Muscle of back (tissue), 11 donors: ENCODE measurements around the gene COG1. TPM values are rescaled to one million over a fixed set of nuclear protein-coding genes. Genes with fewer than 3 reads are reported as not detected.

Experiments used
- DNase-seq, 3 donors: peaks; one replicate each; pipeline versions ENCODE4 v3.0.0 to v3.0.0-alpha.2; 2013
- polyA plus RNA-seq, 10 donors: library from polyadenylated mRNA; unstranded; fragments of 120-200 nt; gene quantifications; one replicate each; pipeline ENCODE4 v1.2.1, GENCODE V29; 2013; ENCODE audit not compliant: insufficient read length in 10 of 10

The COG1 gene
- polyA plus RNA-seq, 10 donors, result 24.0 to 37.4 (median 31.1) TPM

GRCh38 chr17:73198201-73198929 is 5.5 kb downstream of the COG1 start:
- no peak for DNase-seq

- no peak for DNase-seq
Observed at GRCh38 chr17:73198930-73199260, 6.0 kb downstream of the COG1 start.

DNA sequence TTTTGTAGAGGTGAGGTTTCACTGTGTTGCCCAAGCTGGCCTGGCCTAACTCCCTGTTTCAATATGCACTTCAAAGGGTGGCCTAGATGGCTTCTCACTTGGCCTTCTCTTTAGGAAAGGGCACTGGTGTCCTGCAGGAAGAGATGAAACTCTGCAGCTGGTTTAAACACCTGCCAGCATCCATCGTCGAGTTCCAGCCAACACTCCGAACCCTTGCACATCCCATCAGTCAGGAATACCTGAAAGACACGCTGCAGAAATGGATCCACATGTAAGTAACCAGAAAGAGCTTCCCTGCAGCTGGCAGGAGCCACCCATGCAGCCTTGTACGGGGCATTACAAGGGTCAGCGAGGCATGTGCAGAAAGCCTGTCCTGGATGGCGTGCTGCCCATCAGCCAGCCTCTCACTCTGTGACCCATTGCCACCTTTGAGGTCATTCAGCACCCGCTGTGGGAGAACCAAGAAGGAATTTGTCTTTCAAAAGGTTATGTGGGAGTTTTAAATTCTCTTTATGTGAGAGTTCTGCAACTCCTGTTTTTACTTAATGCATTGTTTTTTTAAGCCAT is 7.0 kb downstream of the COG1 start:
- no peak for DNase-seq

DNA sequence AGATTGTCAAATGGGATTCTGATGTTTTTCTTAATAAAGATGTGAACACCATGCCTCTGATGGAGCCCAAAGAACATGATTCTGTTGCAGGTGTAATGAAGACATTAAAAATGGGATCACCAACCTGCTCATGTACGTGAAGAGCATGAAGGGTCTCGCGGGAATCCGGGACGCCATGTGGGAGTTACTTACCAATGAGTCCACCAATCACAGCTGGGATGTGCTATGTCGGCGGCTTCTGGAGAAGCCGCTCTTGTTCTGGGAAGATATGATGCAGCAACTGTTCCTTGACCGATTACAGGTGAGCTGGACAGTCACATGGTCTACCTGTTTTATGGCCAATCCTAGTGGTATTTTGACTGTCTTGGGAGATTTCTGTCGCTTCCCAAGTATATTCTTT is 7.6 kb downstream of the COG1 start:
- no peak for DNase-seq

DNA sequence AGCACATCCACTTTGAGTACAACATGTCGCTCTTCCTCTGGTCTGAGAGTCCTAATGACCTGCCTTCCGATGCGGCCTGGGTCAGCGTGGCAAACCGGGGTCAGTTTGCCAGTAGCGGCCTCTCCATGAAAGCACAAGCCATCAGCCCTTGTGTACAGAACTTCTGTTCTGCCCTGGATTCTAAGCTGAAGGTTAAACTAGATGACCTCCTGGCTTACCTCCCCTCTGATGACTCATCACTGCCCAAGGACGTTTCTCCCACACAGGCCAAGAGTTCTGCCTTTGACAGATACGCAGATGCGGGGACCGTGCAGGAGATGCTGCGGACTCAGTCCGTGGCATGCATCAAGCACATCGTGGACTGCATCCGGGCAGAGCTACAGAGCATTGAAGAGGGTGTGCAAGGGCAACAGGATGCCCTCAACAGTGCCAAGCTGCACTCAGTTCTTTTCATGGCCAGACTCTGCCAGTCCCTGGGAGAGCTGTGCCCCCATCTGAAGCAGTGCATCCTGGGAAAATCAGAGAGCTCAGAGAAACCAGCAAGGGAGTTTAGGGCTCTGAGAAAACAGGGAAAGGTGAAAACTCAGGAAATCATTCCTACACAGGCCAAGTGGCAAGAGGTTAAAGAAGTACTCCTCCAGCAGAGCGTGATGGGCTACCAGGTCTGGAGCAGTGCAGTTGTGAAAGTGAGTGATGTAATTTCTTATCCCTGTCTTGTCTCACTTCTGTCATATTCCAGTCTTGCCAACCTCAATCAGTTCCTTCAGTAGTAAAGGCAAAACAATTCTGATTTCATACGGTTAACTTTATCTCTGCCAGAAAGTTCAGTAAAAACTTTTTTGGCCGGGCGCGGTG is 8.6 kb downstream of the COG1 start:
- DNase-seq, result no peak

- DNase-seq, result no peak
Observed at GRCh38 chr17:73203135-73203787, 10.4 kb downstream of the COG1 start.

GRCh38 chr17:73203788-73204479 is 11.1 kb downstream of the COG1 start:
- no peak for DNase-seq

DNA sequence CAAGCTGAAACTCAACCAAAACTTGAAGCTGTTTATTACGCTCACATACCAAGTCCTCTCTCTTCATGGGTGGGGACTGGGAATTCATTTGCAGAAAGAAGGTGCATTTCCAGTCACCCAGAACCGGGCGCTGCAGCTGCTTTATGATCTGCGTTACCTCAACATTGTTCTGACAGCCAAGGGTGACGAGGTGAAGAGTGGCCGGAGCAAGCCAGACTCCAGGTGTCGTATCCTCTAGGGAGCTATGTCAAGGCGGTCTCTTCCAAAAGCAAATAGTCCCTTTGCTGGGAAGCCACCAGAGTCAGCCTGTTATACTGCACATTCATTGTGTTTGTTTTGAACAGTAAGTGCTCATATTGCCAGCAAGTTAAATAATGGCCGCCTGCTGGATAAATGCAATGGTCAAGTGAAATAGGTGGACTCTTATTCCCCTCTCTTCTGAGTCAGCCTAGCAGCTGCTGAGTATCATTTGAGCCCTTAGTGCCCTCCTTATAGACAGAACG is 12.7 kb downstream of the COG1 start:
- DNase-seq, result no peak

- no peak for DNase-seq
Observed at GRCh38 chr17:73208139-73208827, 15.4 kb downstream of the COG1 start.

DNA sequence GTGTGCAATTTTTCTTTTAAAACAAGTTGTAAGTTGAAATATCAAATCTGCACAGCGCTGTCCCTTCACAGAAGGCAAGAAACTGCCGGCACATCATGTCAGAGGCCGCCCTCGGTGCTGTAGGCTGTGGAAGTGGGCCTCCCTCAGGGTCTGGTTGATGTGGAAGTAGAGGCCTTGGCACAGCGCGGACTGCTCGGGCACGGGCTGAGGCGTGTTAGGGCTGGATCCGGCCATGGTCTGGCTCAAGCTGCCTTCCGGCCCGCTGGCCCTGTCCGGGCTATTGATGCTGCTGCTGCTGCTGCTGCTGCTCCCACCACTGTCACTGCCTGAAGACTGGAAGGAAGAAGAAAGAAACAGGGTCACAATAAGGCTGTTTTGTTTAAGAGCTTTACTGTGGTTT is 16.6 kb downstream of the COG1 start:
- DNase-seq, result no peak

DNA sequence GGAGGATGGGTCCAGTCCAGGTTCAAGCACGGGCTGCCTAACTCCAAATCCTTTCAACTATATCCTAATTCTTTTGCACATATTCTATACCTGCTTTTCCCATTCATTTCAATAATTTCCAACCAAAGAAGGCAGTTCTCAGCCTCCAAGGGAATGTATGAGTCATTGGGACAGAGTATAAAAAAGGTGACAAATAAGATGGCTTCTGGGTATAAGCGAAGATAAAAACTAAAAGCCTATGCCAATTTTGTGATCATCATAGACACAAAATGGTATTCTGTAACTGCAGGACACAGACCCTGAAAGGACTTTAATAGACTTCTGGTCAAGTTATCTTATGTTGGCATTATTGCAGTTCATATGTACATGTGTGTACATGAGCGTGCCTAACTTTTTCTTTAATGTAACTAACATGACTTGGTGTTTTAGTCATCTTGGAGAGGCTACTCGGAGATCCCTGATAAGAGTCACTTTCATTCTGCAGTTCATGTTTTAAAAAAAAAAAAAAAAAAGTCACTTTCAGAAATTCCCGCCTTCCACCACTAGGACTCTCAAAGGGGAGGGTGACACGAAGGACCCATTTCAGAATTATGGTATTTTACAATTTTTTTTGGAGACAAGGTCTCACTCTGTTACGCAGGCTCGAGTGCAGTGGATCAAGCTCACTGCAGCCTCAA is 17.3 kb downstream of the COG1 start:
- no peak for DNase-seq

- no peak for DNase-seq
Observed at GRCh38 chr17:73211745-73212144, 18.9 kb downstream of the COG1 start.

DNA sequence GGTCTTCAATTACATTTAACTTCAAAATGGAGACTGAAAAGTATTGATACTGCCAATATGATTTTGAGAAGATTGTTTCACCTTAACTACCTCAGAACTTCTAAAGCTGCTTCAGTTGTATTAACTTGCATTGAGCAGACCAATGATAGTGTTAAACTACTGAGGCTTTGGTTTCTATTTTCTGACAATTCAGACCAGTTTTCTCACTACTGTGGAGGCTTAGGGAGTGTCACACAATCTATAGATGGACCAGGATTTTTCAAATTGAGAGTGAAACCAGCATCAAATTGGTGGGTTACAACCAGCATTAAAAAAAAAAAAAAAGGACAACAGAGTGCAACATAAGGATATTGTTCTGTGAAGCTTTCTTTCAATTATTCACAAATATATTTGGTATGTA is 21.2 kb downstream of the COG1 start:
- no peak for DNase-seq

GRCh38 chr17:73214851-73215250 is 22.0 kb downstream of the COG1 start:
- DNase-seq, result no peak

- DNase-seq, result no peak
Observed at GRCh38 chr17:73215447-73215846, 22.6 kb downstream of the COG1 start.

GRCh38 chr17:73223626-73224230 is 30.9 kb downstream of the COG1 start:
- no peak for DNase-seq

DNA sequence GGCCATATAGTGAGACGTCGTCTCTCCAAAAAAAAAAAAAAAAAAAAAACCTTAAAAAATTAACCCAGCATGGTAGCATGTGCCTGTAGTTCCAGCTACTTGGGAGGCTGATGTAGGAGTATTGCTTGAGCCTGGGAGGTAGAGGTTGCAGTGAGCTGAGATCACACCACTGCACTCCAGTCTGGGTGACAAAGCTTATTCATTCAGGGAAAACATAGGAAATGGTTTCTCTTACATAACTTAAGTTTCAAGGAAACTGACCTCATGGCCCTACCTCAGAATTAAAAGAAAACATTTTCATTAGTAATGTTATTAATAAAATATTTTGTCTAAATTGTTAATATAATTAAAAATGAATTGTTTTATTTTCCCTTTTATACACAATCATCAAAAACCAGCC is 31.4 kb downstream of the COG1 start:
- DNase-seq, result no peak

GRCh38 chr17:73224663-73225305 is 31.9 kb downstream of the COG1 start:
- DNase-seq, result no peak

DNA sequence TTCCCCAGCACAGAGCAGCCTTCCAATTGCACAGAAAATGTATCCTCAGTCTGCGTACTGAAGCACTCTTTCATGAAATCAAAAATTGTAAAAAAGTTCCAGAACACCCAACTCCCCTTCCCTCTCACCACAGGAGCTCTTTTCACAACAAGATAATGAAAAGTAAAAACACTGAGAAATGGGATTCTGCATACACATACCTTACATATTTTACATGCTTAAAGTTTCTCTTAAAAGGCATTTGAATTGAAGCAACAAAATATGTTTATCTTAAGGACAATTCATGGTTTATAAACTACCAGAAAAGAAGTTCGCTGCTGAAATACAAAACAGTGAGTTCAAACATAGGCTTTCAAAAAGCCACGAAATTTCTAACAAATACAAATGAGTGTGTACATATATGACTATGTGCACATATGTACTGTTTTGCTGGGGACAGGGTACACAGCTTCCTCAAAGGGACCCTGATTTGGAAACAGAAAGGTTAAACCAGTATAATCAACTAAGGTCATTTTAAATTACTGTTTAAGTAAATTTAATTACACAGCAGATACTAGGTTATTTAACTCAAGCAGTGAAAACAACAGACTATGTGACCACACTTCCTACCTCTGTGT is 33.8 kb downstream of the COG1 start:
- no peak for DNase-seq
